H1 (cell line): Measurements from ENCODE around the gene RAET1G. TPM values are rescaled to one million over a fixed set of nuclear protein-coding genes. Genes with fewer than 3 reads are reported as not detected.

ENCODE experiments used
- ASH2L ChIP-seq: fragments of 200-600, 300-600 bp; sonication (generic); IDR thresholded peaks from one replicate; pipeline ENCODE4 v1.7.1; 2017; ENCODE audit warnings: low read length
- E2F6 ChIP-seq: IDR thresholded peaks from 2 replicates; pipeline ENCODE4 v1.6.1; 2012; ENCODE audit warnings: inconsistent platforms
- HDAC6 ChIP-seq: IDR thresholded peaks from one replicate; pipeline ENCODE4 v1.7.1; 2012; ENCODE audit warnings: low read depth, mild to moderate bottlenecking, inconsistent platforms, low read length, moderate library complexity
- RAD21 ChIP-seq, 2 experiments: IDR thresholded peaks in 1 of 2; conservative IDR thresholded peaks in 1 of 2; 2 replicates each; pipeline ENCODE4 v1.6.1; 2011; ENCODE audit warnings: low read depth in 2 of 2, low read length in 2 of 2, improper control_type of control experiment in 1 of 2, inconsistent platforms in 1 of 2, mild to moderate bottlenecking in 1 of 2, moderate library complexity in 1 of 2
- RBBP5 ChIP-seq: IDR thresholded peaks from 2 replicates; pipeline ENCODE4 v1.7.1; 2012; ENCODE audit warnings: low read depth, mild to moderate bottlenecking, inconsistent platforms, low read length, moderate library complexity, borderline replicate concordance
- polyA plus RNA-seq, 7 experiments: library from polyadenylated mRNA; depleted of rRNA in 3 of 7; stranded (reverse) in 5 of 7; unstranded in 2 of 7; fragments of >200 nt in 5 of 7; fragments of 200-250 nt in 2 of 7; gene quantifications; 1 replicate in 5 of 7; 2 replicates in 1 of 7; 4 replicates in 1 of 7; pipeline versions ENCODE4 v1.2.1 to v1.2.3, GENCODE V29; 2011 to 2013; ENCODE audit warnings: missing spikeins in 2 of 7, mixed read lengths in 2 of 7
- total RNA-seq: library from RNA; stranded (reverse); fragmentation: NEBNext Ultra II Directional; extraction: Animal tissue kit (Norgen Biotek cat#: 25700); gene quantifications from 2 replicates; pipeline ENCODE4 v1.2.1, GENCODE V29; 2021

RAET1G gene
- total and polyA plus RNA-seq, 2 of the 8 experiments (the other 6 are each of a cell fraction or from before 2014, with no cell fraction given), result 0.08 TPM; not detected in 1

- TF ChIP-seq RAD21 (IDR thresholded peaks at IDR 0.05 in 1 of 2, conservative IDR thresholded peaks at IDR 0.05 in 1 of 2; ENCODE audit: low read depth in 2 of 2, low read length in 2 of 2) (no peak), HDAC6 (no peak), E2F6 (no peak), ASH2L (no peak), RBBP5 (no peak)
Observed at GRCh38 chr6:149921361-149921760, 1.6 kb downstream of the RAET1G start (continued).
